HepG2 (cell line): Measurements from ENCODE around the gene LZTS2. TPM values are rescaled to one million over a fixed set of nuclear protein-coding genes. Genes with fewer than 3 reads are reported as not detected.
A peak's percentile ranks its signal among the peaks of the same experiment; 100 is the strongest.

Experiments
- ATAC-seq: fragments of 200-7000 bp; cut with Tn5 transposase; 3 replicates; pipeline ENCODE4 v1.9.1; 2020; ENCODE audit warnings: mild to moderate bottlenecking, moderate library complexity
- BruUV-seq: library from RNA; stranded (reverse); fragments of 400-500 nt; replicated peaks from 2 replicates; lab custom pipeline; 2021; lab: Mats Ljungman, UMichigan
- CTCF ChIA-PET: fragments of 300-600 bp; formaldehyde crosslinking; extraction: SDS; loops from one replicate; lab custom pipeline; 2021; ENCODE audit warnings: low total read pairs, inconsistent platforms, low intra/inter-chr PET ratio; lab: Yijun Ruan, JAX
- POLR2A ChIA-PET: fragments of 350-600 bp; sonication (Branson Sonifier 250); formaldehyde crosslinking; loops from one replicate; lab custom pipeline; 2020; ENCODE audit warnings: antibody characterized with exemption, inconsistent platforms; lab: Yijun Ruan, JAX
- DNase-seq: peaks from one replicate; pipeline ENCODE4 v3.0.0-alpha.2; 2015; ENCODE audit warnings: low spot score
- FAIRE-seq: peaks from 3 replicates; lab custom pipeline; 2011; peaks lifted over from hg19 to GRCh38; lab: Jason Lieb, UNC
- H2AFZ ChIP-seq: one replicate; pipeline ENCODE4 v1.6.1; 2011; ENCODE audit warnings: low read length, inconsistent platforms
- H3K27ac ChIP-seq: fragments of 300-600 bp; 3 replicates; pipeline ENCODE4 v1.8.0; 2011; ENCODE audit warnings: mixed run types, mild to moderate bottlenecking, mixed read lengths, low read length, inconsistent platforms; ENCODE audit not compliant: insufficient read depth; ENCODE audit errors: extremely low read length
- H3K27me3 ChIP-seq, 2 experiments: fragments of 200-600 bp in 1 of 2; 2 replicates in 1 of 2; 3 replicates in 1 of 2; pipeline versions ENCODE4 v1.6.0 to v1.8.0; 2011; ENCODE audit warnings: low read length in 2 of 2, mild to moderate bottlenecking in 2 of 2, moderate library complexity in 2 of 2, inconsistent platforms in 1 of 2; ENCODE audit not compliant: insufficient read depth in 2 of 2, control insufficient read depth in 1 of 2
- H3K36me3 ChIP-seq, 2 experiments: fragments of 200-600 bp in 1 of 2; replicated peaks in 1 of 2; 2 replicates in 1 of 2; 3 replicates in 1 of 2; pipeline versions ENCODE4 v1.5.1 to v1.8.0; 2011; ENCODE audit warnings: low read length in 2 of 2, inconsistent platforms in 1 of 2; ENCODE audit not compliant: insufficient read depth in 2 of 2, control insufficient read depth in 1 of 2
- H3K4me1 ChIP-seq: 2 replicates; pipeline ENCODE4 v1.5.1; 2012; ENCODE audit warnings: low read length, inconsistent platforms; ENCODE audit not compliant: insufficient read depth
- H3K4me2 ChIP-seq: 2 replicates; pipeline ENCODE4 v1.6.0; 2011; ENCODE audit warnings: low read depth, low read length, inconsistent platforms
- H3K4me3 ChIP-seq, 3 experiments: fragments of 200-600 bp in 1 of 3; sonication (generic), shearing (Covaris generic) in 1 of 3; replicated peaks in 1 of 3; 2 replicates each; pipeline ENCODE4 v1.5.1; 2011 to 2016; ENCODE audit warnings: low read length in 3 of 3, inconsistent platforms in 2 of 3, low read depth in 2 of 3, mild to moderate bottlenecking in 2 of 3, control low read depth in 1 of 3, mixed read lengths in 1 of 3; ENCODE audit not compliant: insufficient read depth in 1 of 3
- H3K79me2 ChIP-seq: one replicate; pipeline ENCODE4 v1.6.1; 2011; ENCODE audit warnings: low read length, inconsistent platforms; ENCODE audit not compliant: insufficient read depth
- H3K9ac ChIP-seq: 2 replicates; pipeline ENCODE4 v1.6.0; 2011; ENCODE audit warnings: mild to moderate bottlenecking, low read depth, low read length, inconsistent platforms; ENCODE audit not compliant: insufficient read depth
- H3K9me3 ChIP-seq: 2 replicates; pipeline ENCODE4 v1.5.1; 2012; ENCODE audit warnings: mild to moderate bottlenecking, low read length
- H4K20me1 ChIP-seq: 2 replicates; pipeline ENCODE4 v1.6.0; 2011; ENCODE audit warnings: inconsistent platforms, mild to moderate bottlenecking, low read length, moderate library complexity; ENCODE audit not compliant: insufficient read depth
- DR1 ChIP-seq: sonication (generic); formaldehyde crosslinking; IDR thresholded peaks from 2 replicates; pipeline ENCODE4 v1.8.0; 2021; ENCODE audit warnings: mild to moderate bottlenecking, missing genetic modification reagents, inconsistent platforms
- FOXK2 ChIP-seq: fragments of 450-650 bp; IDR thresholded peaks from 2 replicates; pipeline ENCODE4 v1.6.1; 2016
- GATA4 ChIP-seq: sonication (generic); IDR thresholded peaks from 2 replicates; pipeline ENCODE4 v1.6.1; 2016; ENCODE audit warnings: antibody characterized with exemption, low read depth, borderline replicate concordance
- GMEB2 ChIP-seq: IDR thresholded peaks from 2 replicates; pipeline ENCODE4 v1.6.1; 2016; ENCODE audit warnings: missing biosample characterization, missing genetic modification reagents, low read depth
- MTA1 ChIP-seq: sonication (generic); formaldehyde crosslinking; IDR thresholded peaks from 2 replicates; pipeline ENCODE4 v1.4.0; 2020; ENCODE audit warnings: missing genetic modification reagents, mild to moderate bottlenecking, borderline replicate concordance
- MXD4 ChIP-seq: IDR thresholded peaks from 2 replicates; pipeline ENCODE4 v1.6.1; 2016; ENCODE audit warnings: mild to moderate bottlenecking, missing biosample characterization, missing genetic modification reagents
- RCOR2 ChIP-seq: IDR thresholded peaks from 2 replicates; pipeline ENCODE4 v1.6.1; 2016; ENCODE audit warnings: missing biosample characterization, missing genetic modification reagents
- TOPORS ChIP-seq: sonication (generic); formaldehyde crosslinking; IDR thresholded peaks from 2 replicates; pipeline ENCODE4 v1.8.0; 2023; ENCODE audit warnings: mild to moderate bottlenecking, missing genetic modification reagents
- ZBTB39 ChIP-seq: sonication (generic); formaldehyde crosslinking; IDR thresholded peaks from 2 replicates; pipeline ENCODE4 v1.5.0; 2020; ENCODE audit warnings: missing genetic modification reagents
- ZNF839 ChIP-seq: sonication (generic); formaldehyde crosslinking; IDR thresholded peaks from 2 replicates; pipeline ENCODE4 v1.4.0; 2020; ENCODE audit warnings: missing genetic modification reagents, mild to moderate bottlenecking, borderline replicate concordance
- WGBS: methylation state at CpG from one replicate; pipeline ENCODE4 v1.1.6; 2017; ENCODE audit warnings: low lambda C conversion rate; 5-methylcytosine and 5-hydroxymethylcytosine counted together
- in situ Hi-C: cut with HindIII; loops from 2 replicates; pipeline ENCODE4 v1.10.0; 2017; ENCODE audit warnings: low pct_unique_long_range_greater_than_20kb; ENCODE audit not compliant: extremely low pct_ligation_motif_present
- intact Hi-C: fragments of 100-400 bp; cut with micrococcal nuclease; formaldehyde crosslinking; loops from one replicate; pipeline ENCODE4 v1.10.0; 2022; ENCODE audit not compliant: unreplicated experiment
- polyA plus RNA-seq, 8 experiments: library from polyadenylated mRNA; depleted of rRNA in 3 of 8; stranded (reverse) in 7 of 8; unstranded in 1 of 8; fragments of >200 nt; fragmentation: Illumina TruSeq in 4 of 8; extraction: Trizol in 4 of 8; gene quantifications; 2 replicates each; pipeline versions ENCODE4 v1.2.1 to v1.2.3, GENCODE V29; 2011 to 2016; ENCODE audit warnings: low read depth in 4 of 8, missing spikeins in 1 of 8, mixed read lengths in 1 of 8; ENCODE audit not compliant: insufficient read depth in 1 of 8
- total RNA-seq, 5 experiments: library from RNA; depleted of rRNA; stranded (reverse); fragments of >200 nt; fragmentation: Illumina TruSeq; extraction: Trizol; gene quantifications; 2 replicates each; pipeline ENCODE4 v1.2.3, GENCODE V29; 2016; ENCODE audit warnings: low read depth in 1 of 5

Gene LZTS2
- total and polyA plus RNA-seq, 2 of the 13 experiments (the other 11 are each of a cell fraction or from before 2014, with no cell fraction given) = 43.6 to 65.6 TPM

- TF ChIP-seq TOPORS (CRISPR knock-in tag) (0 out of 2 replicates have a peak, but pooled peaks have one; percentile 36), GATA4 (no peak), ZNF839 (CRISPR knock-in tag) (no peak), MXD4 (peak; percentile 74; the same call in 1 of the 2 replicates), RCOR2 (no peak), MTA1 (CRISPR knock-in tag) (no peak), GMEB2 (CRISPR knock-in tag) (no peak), DR1 (CRISPR knock-in tag) (peak; percentile 16; the same call in 1 of the 2 replicates)
These were observed 19.2 kb downstream of the LZTS2 start (continued) for GRCh38 chr10:101018600-101019439.

- FAIRE-seq = no peak
- H4K20me1 ChIP-seq = no peaks in the 10 kb centered on the region
- ChIA-PET CTCF (interaction anchor here (1.1 to 2.1 kb wide), 2 partner anchors 22 to 47 kb away, joined by 3 to 7 read pairs; no protein-coding TSS in a partner anchor), POLR2A (interaction anchor here (1.0 to 6.0 kb wide), 7 partner anchors 9 to 49 kb away, joined by 3 to 56 read pairs (median 10); partner anchors contain the start of genes LZTS2, PDZD7 and SFXN3)
- WGBS = 63% methylated on average over 2 of the region's 2 CpGs
- no peaks in the 10 kb centered on the region for H3K9me3 ChIP-seq
- H2AFZ ChIP-seq = no peak overlapping the region
- no TSS peak for BruUV-seq
- no peak overlapping the region for H3K27ac ChIP-seq
- H3K4me1 ChIP-seq = peaks cover 29% of the 10 kb centered on the region
- no peaks in the 10 kb centered on the region for H3K79me2 ChIP-seq
- ATAC-seq = no peak
- peak overlapping the region; percentile 95 for H3K4me2 ChIP-seq
- H3K36me3 ChIP-seq = no peaks in the 10 kb centered on the region
- 0 out of 2 replicates have a peak, but pooled peaks have one; percentile 28 for TF ChIP-seq ZBTB39 (CRISPR knock-in tag)
- no peak for TF ChIP-seq FOXK2
- H3K9ac ChIP-seq = peak overlapping the region; percentile 52; the same call in 1 of the 2 replicates
- peaks cover 1 to 13% of the 10 kb centered on the region in 2 experiments; a peak in 2 of 5 replicates for H3K27me3 ChIP-seq
- intact Hi-C loops (loop anchor here (2.0 kb wide), 1 partner anchor 47 kb away; no protein-coding TSS in a partner anchor), in situ Hi-C loops (no loop called here)
- DNase-seq = no peak
- peak overlapping the region in 1 of 3 experiments; percentile 69; a peak in 2 of 6 replicates for H3K4me3 ChIP-seq
These were observed 19.8 kb downstream of the LZTS2 start for GRCh38 chr10:101019440-101019703.
